PC-9 (cell line): ENCODE measurements around the gene MYBBP1A.

Experiments
- EZH2 ChIP-seq: fragments of 200-600 bp; sonication (generic); IDR thresholded peaks from 2 replicates; pipeline ENCODE4 v1.8.0; 2017; ENCODE audit warnings: antibody characterized with exemption, low read depth
- TF ChIP-seq, protein P1 (sequence below): fragments of 200-600 bp; sonication (generic); conservative IDR thresholded peaks from 2 replicates; pipeline ENCODE4 v1.6.1; 2017; ENCODE audit warnings: mixed run types, antibody characterized with exemption, mild to moderate bottlenecking, moderate library complexity

GRCh38 chr17:4539025-4539424, 16.2 kb downstream of the MYBBP1A start:
- TF ChIP-seq, protein P1, sequence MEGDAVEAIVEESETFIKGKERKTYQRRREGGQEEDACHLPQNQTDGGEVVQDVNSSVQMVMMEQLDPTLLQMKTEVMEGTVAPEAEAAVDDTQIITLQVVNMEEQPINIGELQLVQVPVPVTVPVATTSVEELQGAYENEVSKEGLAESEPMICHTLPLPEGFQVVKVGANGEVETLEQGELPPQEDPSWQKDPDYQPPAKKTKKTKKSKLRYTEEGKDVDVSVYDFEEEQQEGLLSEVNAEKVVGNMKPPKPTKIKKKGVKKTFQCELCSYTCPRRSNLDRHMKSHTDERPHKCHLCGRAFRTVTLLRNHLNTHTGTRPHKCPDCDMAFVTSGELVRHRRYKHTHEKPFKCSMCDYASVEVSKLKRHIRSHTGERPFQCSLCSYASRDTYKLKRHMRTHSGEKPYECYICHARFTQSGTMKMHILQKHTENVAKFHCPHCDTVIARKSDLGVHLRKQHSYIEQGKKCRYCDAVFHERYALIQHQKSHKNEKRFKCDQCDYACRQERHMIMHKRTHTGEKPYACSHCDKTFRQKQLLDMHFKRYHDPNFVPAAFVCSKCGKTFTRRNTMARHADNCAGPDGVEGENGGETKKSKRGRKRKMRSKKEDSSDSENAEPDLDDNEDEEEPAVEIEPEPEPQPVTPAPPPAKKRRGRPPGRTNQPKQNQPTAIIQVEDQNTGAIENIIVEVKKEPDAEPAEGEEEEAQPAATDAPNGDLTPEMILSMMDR = no peak
- no peak for TF ChIP-seq EZH2
